GM12878 (cell line): Measurements from ENCODE around the gene DOK1. TPM values are rescaled to one million over a fixed set of nuclear protein-coding genes. Genes with fewer than 3 reads are reported as not detected.

Experiments used
- ATAC-seq: fragments of 200-7000 bp; cut with Tn5 transposase; 3 replicates; pipeline ENCODE4 v1.9.1; 2020; ENCODE audit warnings: mild to moderate bottlenecking, moderate library complexity
- BruUV-seq: library from RNA; stranded (reverse); fragments of 400-500 nt; replicated peaks from 2 replicates; lab custom pipeline; 2021; lab: Mats Ljungman, UMichigan
- CTCF ChIA-PET: fragments of 300-600 bp; sonication (Branson Sonifier 250); formaldehyde crosslinking; extraction: SDS; loops from one replicate; lab custom pipeline; 2021; ENCODE audit warnings: inconsistent platforms; lab: Yijun Ruan, JAX
- POLR2A ChIA-PET: fragments of 350-600 bp; formaldehyde crosslinking; extraction: SDS; loops from one replicate; lab custom pipeline; 2021; ENCODE audit warnings: inconsistent platforms; lab: Charles Lee
- RAD21 ChIA-PET: fragments of 300-600 bp; sonication (Branson Sonifier 250); formaldehyde crosslinking; loops from one replicate; lab custom pipeline; 2023; ENCODE audit warnings: antibody characterized with exemption; ENCODE audit not compliant: unreplicated experiment; lab: Charles Lee
- SMC1A ChIA-PET: fragments of 300-600 bp; sonication (Branson Sonifier 250); formaldehyde crosslinking; loops from one replicate; lab custom pipeline; 2023; ENCODE audit not compliant: unreplicated experiment, uncharacterized antibody; lab: Charles Lee
- DNase-seq: peaks from one replicate; pipeline ENCODE4 v3.0.0-alpha.2; 2011; ENCODE audit warnings: low read depth, low spot score
- FAIRE-seq: peaks from 3 replicates; lab custom pipeline; 2011; peaks lifted over from hg19 to GRCh38; lab: Jason Lieb, UNC
- H2AFZ ChIP-seq: 2 replicates; pipeline ENCODE4 v1.6.0; 2011; ENCODE audit warnings: low read depth, low read length, control low read depth; ENCODE audit not compliant: control insufficient read depth
- H3K27ac ChIP-seq: 2 replicates; pipeline ENCODE4 v1.5.1; 2011; ENCODE audit warnings: control low read depth; ENCODE audit not compliant: control insufficient read depth, insufficient read depth
- H3K27me3 ChIP-seq, 2 experiments: replicated peaks in 1 of 2; 2 replicates each; pipeline versions ENCODE4 v1.6.0 to v1.6.1; 2011; ENCODE audit warnings: low read length in 1 of 2; ENCODE audit not compliant: control insufficient read depth in 2 of 2, insufficient read depth in 2 of 2
- H3K36me3 ChIP-seq, 2 experiments: 2 replicates each; pipeline ENCODE4 v1.5.1; 2011; ENCODE audit warnings: low read length in 1 of 2; ENCODE audit not compliant: control insufficient read depth in 2 of 2, insufficient read depth in 2 of 2
- H3K4me1 ChIP-seq: 2 replicates; pipeline ENCODE4 v1.6.1; 2011; ENCODE audit warnings: mild to moderate bottlenecking, low read length, moderate library complexity, mixed read lengths; ENCODE audit not compliant: control insufficient read depth, insufficient read depth
- H3K4me2 ChIP-seq: 2 replicates; pipeline ENCODE4 v1.6.0; 2011; ENCODE audit warnings: control low read depth; ENCODE audit not compliant: control insufficient read depth, insufficient read depth
- H3K4me3 ChIP-seq: fragments of 200-600 bp; sonication (generic); 2 replicates; pipeline ENCODE4 v1.5.1; 2016
- H3K79me2 ChIP-seq: 2 replicates; pipeline ENCODE4 v1.6.0; 2011; ENCODE audit warnings: low read length; ENCODE audit not compliant: control insufficient read depth, insufficient read depth
- H3K9ac ChIP-seq: 2 replicates; pipeline ENCODE4 v1.8.0; 2011; ENCODE audit warnings: low read length, control low read depth, mixed read lengths; ENCODE audit not compliant: control insufficient read depth, insufficient read depth
- H3K9me3 ChIP-seq: replicated peaks from 3 replicates; pipeline ENCODE4 v1.5.1; 2011; ENCODE audit warnings: mild to moderate bottlenecking, low read length; ENCODE audit not compliant: control insufficient read depth, insufficient read depth
- H4K20me1 ChIP-seq: 2 replicates; pipeline ENCODE4 v1.6.0; 2011; ENCODE audit not compliant: control insufficient read depth, insufficient read depth
- BHLHE40 ChIP-seq, 2 experiments: fragments of 450-650 bp in 1 of 2; IDR thresholded peaks; 2 replicates each; pipeline ENCODE4 v1.6.1; 2011 to 2017; ENCODE audit warnings: low read depth in 2 of 2, borderline replicate concordance in 1 of 2, improper control_type of control experiment in 1 of 2, low read length in 1 of 2, mild to moderate bottlenecking in 1 of 2
- BMI1 ChIP-seq: fragments of 450-650 bp; IDR thresholded peaks from 2 replicates; pipeline ENCODE4 v1.6.1; 2016; ENCODE audit warnings: mild to moderate bottlenecking, moderate library complexity, borderline replicate concordance
- CBX3 ChIP-seq: fragments of 200-600 bp; sonication (generic); IDR thresholded peaks from 2 replicates; pipeline ENCODE4 v1.6.1; 2016; ENCODE audit warnings: low read depth, borderline replicate concordance
- CHD1 ChIP-seq: IDR thresholded peaks from 2 replicates; pipeline ENCODE4 v1.6.1; 2012; ENCODE audit warnings: low read depth, low read length, improper control_type of control experiment
- IRF5 ChIP-seq: fragments of 450-650 bp; IDR thresholded peaks from 2 replicates; pipeline ENCODE4 v1.6.1; 2017; ENCODE audit warnings: borderline replicate concordance
- RAD21 ChIP-seq: IDR thresholded peaks from 2 replicates; pipeline ENCODE4 v1.6.1; 2011; ENCODE audit warnings: mild to moderate bottlenecking, low read depth, low read length, moderate library complexity; ENCODE audit not compliant: insufficient read depth
- SKIL ChIP-seq: fragments of 450-650 bp; IDR thresholded peaks from 2 replicates; pipeline ENCODE4 v1.6.1; 2017; ENCODE audit warnings: mild to moderate bottlenecking, low read depth, inconsistent platforms; ENCODE audit not compliant: poor library complexity, severe bottlenecking
- SMARCA5 ChIP-seq: fragments of 450-650 bp; IDR thresholded peaks from 2 replicates; pipeline ENCODE4 v1.6.1; 2017; ENCODE audit warnings: mild to moderate bottlenecking
- SMC3 ChIP-seq: IDR thresholded peaks from 2 replicates; pipeline ENCODE4 v1.6.1; 2011; ENCODE audit warnings: low read length, improper control_type of control experiment, borderline replicate concordance
- TARDBP ChIP-seq: IDR thresholded peaks from 2 replicates; pipeline ENCODE4 v1.6.1; 2016; ENCODE audit warnings: borderline replicate concordance
- WRNIP1 ChIP-seq: IDR thresholded peaks from 2 replicates; pipeline ENCODE4 v1.6.1; 2011; ENCODE audit warnings: low read depth, low read length, improper control_type of control experiment, borderline replicate concordance
- ZNF24 ChIP-seq: fragments of 450-650 bp; IDR thresholded peaks from 2 replicates; pipeline ENCODE4 v1.6.1; 2017; ENCODE audit warnings: antibody characterized with exemption, mild to moderate bottlenecking
- WGBS: methylation state at CpG from one replicate; pipeline ENCODE4 v1.1.6; 2016; ENCODE audit warnings: low lambda C conversion rate; ENCODE audit not compliant: insufficient replicate concordance, insufficient coverage; ENCODE audit errors: missing lambda C conversion rate; 5-methylcytosine and 5-hydroxymethylcytosine counted together
- in situ Hi-C: fragments of 300-500 bp; cut with MboI; formaldehyde crosslinking; loops from 9 replicates; pipeline ENCODE4 v1.14.3; 2018; ENCODE audit warnings: mixed read lengths
- intact Hi-C: fragments of 100-400 bp; cut with micrococcal nuclease; formaldehyde crosslinking; loops from one replicate; pipeline ENCODE4 v1.14.2; 2022; ENCODE audit not compliant: unreplicated experiment
- polyA plus RNA-seq, 11 experiments: library from polyadenylated mRNA; depleted of rRNA in 4 of 11; unstranded in 6 of 11; stranded (reverse) in 5 of 11; fragments of >200 nt; fragmentation: Nextera tagmentation in 4 of 11; fragmentation: Illumina TruSeq in 1 of 11; extraction: Ambion mirVana in 4 of 11; extraction: Trizol in 1 of 11; gene quantifications; 1 replicate in 1 of 11; 2 replicates in 10 of 11; pipeline versions ENCODE4 v1.2.1 to v1.2.3, GENCODE V29; 2011 to 2016; ENCODE audit warnings: inconsistent platforms in 2 of 11, missing spikeins in 2 of 11, low read depth in 1 of 11
- total RNA-seq, 4 experiments: library from RNA; depleted of rRNA in 3 of 4; stranded (reverse); fragments of >200 nt in 3 of 4; fragmentation: Illumina TruSeq in 1 of 4; extraction: Trizol in 1 of 4; gene quantifications; 2 replicates each; pipeline versions ENCODE4 v1.2.1 to v1.2.3, GENCODE V29; 2013 to 2021

The DOK1 gene
- total and polyA plus RNA-seq, 10 of the 15 experiments (the other 5 are each of a cell fraction or from before 2014, with no cell fraction given), result 1.4 to 104 (median 59.7) TPM

GRCh38 chr2:74585406-74586185 is 31.1 kb downstream of the DOK1 start (continued):
- no peak for TF ChIP-seq BMI1
- TF ChIP-seq CHD1, result no peak
- peak; percentile 46 for TF ChIP-seq SKIL
- no peak for TF ChIP-seq TARDBP
- TF ChIP-seq, all 136 proteins: peak for 8

- Histone ChIP-seq H4K20me1 (no peaks in the 10 kb centered on the region), H3K9me3 (no peaks in the 10 kb centered on the region), H3K9ac (no peak overlapping the region), H3K4me2 (no peak overlapping the region), H3K27ac (no peak overlapping the region), H3K36me3 (no peaks in the 10 kb centered on the region), H3K79me2 (no peaks in the 10 kb centered on the region), H2AFZ (peak overlapping the region; percentile 53), H3K4me3 (no peak overlapping the region), H3K27me3 (no peaks in the 10 kb centered on the region), H3K4me1 (peaks cover 29% of the 10 kb centered on the region)
- POLR2A ChIA-PET, result interaction anchor here (0.7 to 25.0 kb wide), 12 partner anchors 15 to 129 kb away, joined by 3 to 441 read pairs (median 6); partner anchors contain the start of genes AUP1, CCDC142, DOK1 and HTRA2
- DNase-seq (no peak), FAIRE-seq (peak; percentile 94), ATAC-seq (peak; percentile 86)
- in situ Hi-C loops (loop anchor here (10.0 kb wide), 1 partner anchor 103 kb away; the partner anchor contains the start of genes CCDC142 and TTC31), intact Hi-C loops (loop anchor here (1.0 to 10.0 kb wide), 5 partner anchors 58 to 253 kb away; partner anchors contain the start of genes AUP1, HTRA2, PCGF1 and TTC31)
- SMC1A ChIA-PET, result interaction anchor here (0.6 to 11.0 kb wide), 31 partner anchors 12 to 543 kb away, joined by 3 to 371 read pairs (median 6); partner anchors contain the start of genes AUP1, CCDC142, DQX1 and HTRA2
- BruUV-seq, result no TSS peak
- RAD21 ChIA-PET, result interaction anchor here (0.7 to 11.0 kb wide), 23 partner anchors 12 to 338 kb away, joined by 3 to 158 read pairs (median 7); partner anchors contain the start of genes AUP1, CCDC142, DOK1 and DQX1
- CTCF ChIA-PET, result interaction anchor here (0.6 to 12.8 kb wide), 40 partner anchors 12 to 766 kb away, joined by 3 to 281 read pairs (median 6); partner anchors contain the start of genes AUP1, C2orf81, CCDC142 and DOK1
- WGBS, result 19% methylated on average over 6 of the region's 6 CpGs
- TF ChIP-seq IRF5 (no peak), ZNF24 (0 out of 2 replicates have a peak, but pooled peaks have one; percentile 38), SMC3 (peak; percentile 90), RAD21 (peak; percentile 96), CBX3 (no peak), BHLHE40 (IDR thresholded peaks at IDR 0.05; ENCODE audit: borderline replicate concordance in 1 of 2, low read depth in 2 of 2, low read length in 1 of 2) (0 out of 4 replicates have a peak, but pooled peaks of 1 of the 2 experiments have one; percentile 17), WRNIP1 (peak; percentile 86; the same call in 1 of the 2 replicates), SMARCA5 (peak; percentile 75; the same call in 1 of the 2 replicates)
These were observed 33.3 kb downstream of the DOK1 start for GRCh38 chr2:74587664-74588277.
